HepG2 (cell line): ENCODE data around the gene SEC24D. TPM values are rescaled to one million over a fixed set of nuclear protein-coding genes. Genes with fewer than 3 reads are reported as not detected.

Source experiments
- BCL6 ChIP-seq: IDR thresholded peaks from 2 replicates; pipeline ENCODE4 v1.6.1; 2016; ENCODE audit warnings: missing genetic modification reagents, missing compliant biosample characterization
- CEBPG ChIP-seq: IDR thresholded peaks from 2 replicates; pipeline ENCODE4 v1.6.1; 2016
- FOXP1 ChIP-seq, 2 experiments: fragments of 450-650 bp in 1 of 2; IDR thresholded peaks; 2 replicates each; pipeline ENCODE4 v1.6.1; 2017 to 2018; ENCODE audit warnings: antibody characterized with exemption in 1 of 2
- HMGA1 ChIP-seq: sonication (generic); formaldehyde crosslinking; conservative IDR thresholded peaks from 2 replicates; pipeline ENCODE4 v1.4.0; 2020; ENCODE audit warnings: missing genetic modification reagents
- HOXA5 ChIP-seq: sonication (generic); formaldehyde crosslinking; IDR thresholded peaks from 2 replicates; pipeline ENCODE4 v1.4.0; 2020; ENCODE audit warnings: missing genetic modification reagents
- NR3C1 ChIP-seq: sonication (generic); formaldehyde crosslinking; IDR thresholded peaks from 2 replicates; pipeline ENCODE4 v1.4.0; 2020; ENCODE audit warnings: missing genetic modification reagents
- SMAD9 ChIP-seq: sonication (generic); formaldehyde crosslinking; IDR thresholded peaks from 2 replicates; pipeline ENCODE4 v1.5.1; 2020; ENCODE audit warnings: mild to moderate bottlenecking, missing genetic modification reagents
- SOX6 ChIP-seq, 2 experiments: fragments of 450-650 bp in 1 of 2; sonication (generic) in 1 of 2; formaldehyde crosslinking in 1 of 2; IDR thresholded peaks; 2 replicates each; pipeline versions ENCODE4 v1.4.0 to v1.6.1; 2017 to 2020; ENCODE audit warnings: antibody characterized with exemption in 1 of 2, mild to moderate bottlenecking in 1 of 2, missing genetic modification reagents in 1 of 2
- ZBTB20 ChIP-seq: sonication (generic); formaldehyde crosslinking; IDR thresholded peaks from 2 replicates; pipeline ENCODE4 v1.8.1; 2023; ENCODE audit warnings: missing genetic modification reagents, low read depth, mild to moderate bottlenecking, borderline replicate concordance
- ZNF430 ChIP-seq: sonication (generic); formaldehyde crosslinking; IDR thresholded peaks from 2 replicates; pipeline ENCODE4 v1.9.0; 2021; ENCODE audit warnings: mild to moderate bottlenecking, missing genetic modification reagents
- ZNF547 ChIP-seq: sonication (generic); formaldehyde crosslinking; IDR thresholded peaks from 2 replicates; pipeline ENCODE4 v1.5.1; 2020; ENCODE audit warnings: mild to moderate bottlenecking, missing genetic modification reagents
- ZNF570 ChIP-seq: sonication (generic); formaldehyde crosslinking; IDR thresholded peaks from 2 replicates; pipeline ENCODE4 v1.4.0; 2020; ENCODE audit warnings: mild to moderate bottlenecking, missing genetic modification reagents, borderline replicate concordance
- polyA plus RNA-seq, 8 experiments: library from polyadenylated mRNA; depleted of rRNA in 3 of 8; stranded (reverse) in 7 of 8; unstranded in 1 of 8; fragments of >200 nt; fragmentation: Illumina TruSeq in 4 of 8; extraction: Trizol in 4 of 8; gene quantifications; 2 replicates each; pipeline versions ENCODE4 v1.2.1 to v1.2.3, GENCODE V29; 2011 to 2016; ENCODE audit warnings: low read depth in 4 of 8, missing spikeins in 1 of 8, mixed read lengths in 1 of 8; ENCODE audit not compliant: insufficient read depth in 1 of 8
- total RNA-seq, 5 experiments: library from RNA; depleted of rRNA; stranded (reverse); fragments of >200 nt; fragmentation: Illumina TruSeq; extraction: Trizol; gene quantifications; 2 replicates each; pipeline ENCODE4 v1.2.3, GENCODE V29; 2016; ENCODE audit warnings: low read depth in 1 of 5
- TF ChIP-seq, protein P1 (sequence below): sonication (generic); formaldehyde crosslinking; IDR thresholded peaks from 2 replicates; pipeline ENCODE4 v1.5.0; 2020; ENCODE audit warnings: mild to moderate bottlenecking, missing genetic modification reagents
- TF ChIP-seq, protein P2 (sequence below): sonication (generic); formaldehyde crosslinking; IDR thresholded peaks from 2 replicates; pipeline ENCODE4 v1.5.1; 2020; ENCODE audit warnings: missing genetic modification reagents, mild to moderate bottlenecking, borderline replicate concordance
- TF ChIP-seq, protein P3 (sequence below): sonication (generic); formaldehyde crosslinking; IDR thresholded peaks from 2 replicates; pipeline ENCODE4 v1.8.1; 2022; ENCODE audit warnings: mild to moderate bottlenecking, missing genetic modification reagents
- TF ChIP-seq, protein P4 (sequence below), 2 experiments: IDR thresholded peaks; 2 replicates each; pipeline ENCODE4 v1.6.1; 2011 to 2012; ENCODE audit warnings: low read length in 2 of 2, borderline replicate concordance in 1 of 2, low read depth in 1 of 2, mild to moderate bottlenecking in 1 of 2, moderate library complexity in 1 of 2
- TF ChIP-seq, protein P5 (sequence below): sonication (generic); formaldehyde crosslinking; IDR thresholded peaks from 2 replicates; pipeline ENCODE4 v1.4.0; 2020; ENCODE audit warnings: missing genetic modification reagents
- TF ChIP-seq, protein P6 (sequence below): sonication (generic); formaldehyde crosslinking; IDR thresholded peaks from 2 replicates; pipeline ENCODE4 v1.5.1; 2020; ENCODE audit warnings: missing genetic modification reagents, mild to moderate bottlenecking, borderline replicate concordance

SEC24D gene
- total and polyA plus RNA-seq, 2 of the 13 experiments (the other 11 are each of a cell fraction or from before 2014, with no cell fraction given), result 30.0 to 51.1 TPM

DNA sequence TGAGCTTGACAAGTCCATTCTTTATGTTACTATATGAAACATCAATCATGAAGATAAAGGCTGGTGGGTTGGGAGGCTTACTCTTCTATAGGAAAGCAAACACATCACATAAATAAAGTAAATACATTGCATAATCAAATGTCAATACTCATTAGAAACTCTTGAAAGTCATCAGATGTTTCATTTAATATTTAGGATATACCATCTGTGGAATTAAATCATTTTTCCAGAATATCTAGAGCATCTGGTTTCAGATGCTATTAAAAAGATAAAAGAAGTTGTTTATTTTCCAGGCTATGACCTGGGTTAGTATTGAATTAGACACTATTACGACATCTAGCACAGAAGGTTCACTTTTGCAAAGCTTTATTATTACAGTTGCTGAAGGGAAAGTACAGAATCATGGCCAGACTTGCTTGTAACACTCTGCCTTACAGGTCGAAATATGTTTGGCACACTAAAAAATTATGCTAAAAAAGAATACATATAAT is 78.1 kb downstream of the SEC24D start (continued):
- TF ChIP-seq, protein P1, sequence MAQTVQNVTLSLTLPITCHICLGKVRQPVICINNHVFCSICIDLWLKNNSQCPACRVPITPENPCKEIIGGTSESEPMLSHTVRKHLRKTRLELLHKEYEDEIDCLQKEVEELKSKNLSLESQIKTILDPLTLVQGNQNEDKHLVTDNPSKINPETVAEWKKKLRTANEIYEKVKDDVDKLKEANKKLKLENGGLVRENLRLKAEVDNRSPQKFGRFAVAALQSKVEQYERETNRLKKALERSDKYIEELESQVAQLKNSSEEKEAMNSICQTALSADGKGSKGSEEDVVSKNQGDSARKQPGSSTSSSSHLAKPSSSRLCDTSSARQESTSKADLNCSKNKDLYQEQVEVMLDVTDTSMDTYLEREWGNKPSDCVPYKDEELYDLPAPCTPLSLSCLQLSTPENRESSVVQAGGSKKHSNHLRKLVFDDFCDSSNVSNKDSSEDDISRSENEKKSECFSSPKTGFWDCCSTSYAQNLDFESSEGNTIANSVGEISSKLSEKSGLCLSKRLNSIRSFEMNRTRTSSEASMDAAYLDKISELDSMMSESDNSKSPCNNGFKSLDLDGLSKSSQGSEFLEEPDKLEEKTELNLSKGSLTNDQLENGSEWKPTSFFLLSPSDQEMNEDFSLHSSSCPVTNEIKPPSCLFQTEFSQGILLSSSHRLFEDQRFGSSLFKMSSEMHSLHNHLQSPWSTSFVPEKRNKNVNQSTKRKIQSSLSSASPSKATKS, result no peak
- TF ChIP-seq ZBTB20 (peak; percentile 95; the same call in 1 of the 2 replicates), ZNF430 (CRISPR knock-in tag) (no peak), NR3C1 (no peak), FOXP1 (IDR thresholded peaks at IDR 0.05) (no peak), FOXP1 (CRISPR knock-in tag; IDR thresholded peaks at IDR 0.05) (peak; percentile 52; the same call in 1 of the 2 replicates), ZNF570 (CRISPR knock-in tag) (no peak), CEBPG (CRISPR knock-in tag) (peak; percentile 66), SMAD9 (CRISPR knock-in tag) (no peak), SOX6 (IDR thresholded peaks at IDR 0.05) (no peak), SOX6 (CRISPR knock-in tag; IDR thresholded peaks at IDR 0.05) (no peak), HMGA1 (CRISPR knock-in tag) (no peak), HOXA5 (CRISPR knock-in tag) (no peak), ZNF547 (CRISPR knock-in tag) (no peak), BCL6 (no peak)
- TF ChIP-seq, protein P2, sequence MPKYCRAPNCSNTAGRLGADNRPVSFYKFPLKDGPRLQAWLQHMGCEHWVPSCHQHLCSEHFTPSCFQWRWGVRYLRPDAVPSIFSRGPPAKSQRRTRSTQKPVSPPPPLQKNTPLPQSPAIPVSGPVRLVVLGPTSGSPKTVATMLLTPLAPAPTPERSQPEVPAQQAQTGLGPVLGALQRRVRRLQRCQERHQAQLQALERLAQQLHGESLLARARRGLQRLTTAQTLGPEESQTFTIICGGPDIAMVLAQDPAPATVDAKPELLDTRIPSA (CRISPR knock-in tag), result no peak
- TF ChIP-seq, protein P3, sequence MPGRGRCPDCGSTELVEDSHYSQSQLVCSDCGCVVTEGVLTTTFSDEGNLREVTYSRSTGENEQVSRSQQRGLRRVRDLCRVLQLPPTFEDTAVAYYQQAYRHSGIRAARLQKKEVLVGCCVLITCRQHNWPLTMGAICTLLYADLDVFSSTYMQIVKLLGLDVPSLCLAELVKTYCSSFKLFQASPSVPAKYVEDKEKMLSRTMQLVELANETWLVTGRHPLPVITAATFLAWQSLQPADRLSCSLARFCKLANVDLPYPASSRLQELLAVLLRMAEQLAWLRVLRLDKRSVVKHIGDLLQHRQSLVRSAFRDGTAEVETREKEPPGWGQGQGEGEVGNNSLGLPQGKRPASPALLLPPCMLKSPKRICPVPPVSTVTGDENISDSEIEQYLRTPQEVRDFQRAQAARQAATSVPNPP (CRISPR knock-in tag), result 0 out of 2 replicates have a peak, but pooled peaks have one; percentile 28
- TF ChIP-seq, protein P4, sequence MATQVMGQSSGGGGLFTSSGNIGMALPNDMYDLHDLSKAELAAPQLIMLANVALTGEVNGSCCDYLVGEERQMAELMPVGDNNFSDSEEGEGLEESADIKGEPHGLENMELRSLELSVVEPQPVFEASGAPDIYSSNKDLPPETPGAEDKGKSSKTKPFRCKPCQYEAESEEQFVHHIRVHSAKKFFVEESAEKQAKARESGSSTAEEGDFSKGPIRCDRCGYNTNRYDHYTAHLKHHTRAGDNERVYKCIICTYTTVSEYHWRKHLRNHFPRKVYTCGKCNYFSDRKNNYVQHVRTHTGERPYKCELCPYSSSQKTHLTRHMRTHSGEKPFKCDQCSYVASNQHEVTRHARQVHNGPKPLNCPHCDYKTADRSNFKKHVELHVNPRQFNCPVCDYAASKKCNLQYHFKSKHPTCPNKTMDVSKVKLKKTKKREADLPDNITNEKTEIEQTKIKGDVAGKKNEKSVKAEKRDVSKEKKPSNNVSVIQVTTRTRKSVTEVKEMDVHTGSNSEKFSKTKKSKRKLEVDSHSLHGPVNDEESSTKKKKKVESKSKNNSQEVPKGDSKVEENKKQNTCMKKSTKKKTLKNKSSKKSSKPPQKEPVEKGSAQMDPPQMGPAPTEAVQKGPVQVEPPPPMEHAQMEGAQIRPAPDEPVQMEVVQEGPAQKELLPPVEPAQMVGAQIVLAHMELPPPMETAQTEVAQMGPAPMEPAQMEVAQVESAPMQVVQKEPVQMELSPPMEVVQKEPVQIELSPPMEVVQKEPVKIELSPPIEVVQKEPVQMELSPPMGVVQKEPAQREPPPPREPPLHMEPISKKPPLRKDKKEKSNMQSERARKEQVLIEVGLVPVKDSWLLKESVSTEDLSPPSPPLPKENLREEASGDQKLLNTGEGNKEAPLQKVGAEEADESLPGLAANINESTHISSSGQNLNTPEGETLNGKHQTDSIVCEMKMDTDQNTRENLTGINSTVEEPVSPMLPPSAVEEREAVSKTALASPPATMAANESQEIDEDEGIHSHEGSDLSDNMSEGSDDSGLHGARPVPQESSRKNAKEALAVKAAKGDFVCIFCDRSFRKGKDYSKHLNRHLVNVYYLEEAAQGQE (IDR thresholded peaks at IDR 0.05; ENCODE audit: borderline replicate concordance in 1 of 2, low read depth in 1 of 2, low read length in 2 of 2), result no peak
- TF ChIP-seq, protein P5, sequence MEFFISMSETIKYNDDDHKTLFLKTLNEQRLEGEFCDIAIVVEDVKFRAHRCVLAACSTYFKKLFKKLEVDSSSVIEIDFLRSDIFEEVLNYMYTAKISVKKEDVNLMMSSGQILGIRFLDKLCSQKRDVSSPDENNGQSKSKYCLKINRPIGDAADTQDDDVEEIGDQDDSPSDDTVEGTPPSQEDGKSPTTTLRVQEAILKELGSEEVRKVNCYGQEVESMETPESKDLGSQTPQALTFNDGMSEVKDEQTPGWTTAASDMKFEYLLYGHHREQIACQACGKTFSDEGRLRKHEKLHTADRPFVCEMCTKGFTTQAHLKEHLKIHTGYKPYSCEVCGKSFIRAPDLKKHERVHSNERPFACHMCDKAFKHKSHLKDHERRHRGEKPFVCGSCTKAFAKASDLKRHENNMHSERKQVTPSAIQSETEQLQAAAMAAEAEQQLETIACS, result no peak
- TF ChIP-seq, protein P6, sequence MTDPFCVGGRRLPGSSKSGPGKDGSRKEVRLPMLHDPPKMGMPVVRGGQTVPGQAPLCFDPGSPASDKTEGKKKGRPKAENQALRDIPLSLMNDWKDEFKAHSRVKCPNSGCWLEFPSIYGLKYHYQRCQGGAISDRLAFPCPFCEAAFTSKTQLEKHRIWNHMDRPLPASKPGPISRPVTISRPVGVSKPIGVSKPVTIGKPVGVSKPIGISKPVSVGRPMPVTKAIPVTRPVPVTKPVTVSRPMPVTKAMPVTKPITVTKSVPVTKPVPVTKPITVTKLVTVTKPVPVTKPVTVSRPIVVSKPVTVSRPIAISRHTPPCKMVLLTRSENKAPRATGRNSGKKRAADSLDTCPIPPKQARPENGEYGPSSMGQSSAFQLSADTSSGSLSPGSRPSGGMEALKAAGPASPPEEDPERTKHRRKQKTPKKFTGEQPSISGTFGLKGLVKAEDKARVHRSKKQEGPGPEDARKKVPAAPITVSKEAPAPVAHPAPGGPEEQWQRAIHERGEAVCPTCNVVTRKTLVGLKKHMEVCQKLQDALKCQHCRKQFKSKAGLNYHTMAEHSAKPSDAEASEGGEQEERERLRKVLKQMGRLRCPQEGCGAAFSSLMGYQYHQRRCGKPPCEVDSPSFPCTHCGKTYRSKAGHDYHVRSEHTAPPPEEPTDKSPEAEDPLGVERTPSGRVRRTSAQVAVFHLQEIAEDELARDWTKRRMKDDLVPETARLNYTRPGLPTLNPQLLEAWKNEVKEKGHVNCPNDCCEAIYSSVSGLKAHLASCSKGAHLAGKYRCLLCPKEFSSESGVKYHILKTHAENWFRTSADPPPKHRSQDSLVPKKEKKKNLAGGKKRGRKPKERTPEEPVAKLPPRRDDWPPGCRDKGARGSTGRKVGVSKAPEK, result no peak
